Stimulated activated CD8-positive, alpha-beta memory T cell treated with anti-CD3 and anti-CD28 coated beads, Interleukin-4, amount 100 ng/mL, for 48 hours (primary cell): ENCODE data around the gene NPLOC4.

Experiments
- DNase-seq: peaks from one replicate; pipeline ENCODE4 v3.0.0-alpha.2; 2020

The NPLOC4 gene

GRCh38 chr17:81636505-81637288 is at the start of gene NPLOC4, which contains the start of gene TSPAN10:
TSS of gene NPLOC4 (minus strand) at chr17:81637112. CDS start at chr17:81636930, 182 bp downstream.
TSS of gene TSPAN10 (plus strand) at chr17:81637196. CDS start at chr17:81642413, 5,217 bp downstream.
- peak; percentile 92 for DNase-seq

GRCh38 chr17:81686614-81687013 is 49.7 kb upstream of the NPLOC4 start:
- no peak for DNase-seq

GRCh38 chr17:81685108-81685507 is 48.2 kb upstream of the NPLOC4 start:
- DNase-seq = peak; percentile 76

GRCh38 chr17:81684442-81684911 is 47.6 kb upstream of the NPLOC4 start:
- DNase-seq = no peak

- DNase-seq = peak; percentile 98
Measured at GRCh38 chr17:81683584-81684441, 46.9 kb upstream of the NPLOC4 start, which contains the start of the genes ARL16 and HGS. TSS of gene ARL16 (minus strand) at chr17:81683797. CDS start at chr17:81683753, 44 bp downstream. TSS of gene HGS (plus strand) at chr17:81684011. CDS start at chr17:81684067, 56 bp downstream.

GRCh38 chr17:81683208-81683583 is 46.3 kb upstream of the NPLOC4 start:
- DNase-seq = no peak

- DNase-seq = no peak
Measured at GRCh38 chr17:81682565-81683207, 45.8 kb upstream of the NPLOC4 start.

- DNase-seq = no peak
Measured at GRCh38 chr17:81681672-81682071, 44.8 kb upstream of the NPLOC4 start.

- no peak for DNase-seq
Measured at GRCh38 chr17:81680150-81680549, 43.2 kb upstream of the NPLOC4 start.

GRCh38 chr17:81676906-81677305 is 40.0 kb upstream of the NPLOC4 start:
- no peak for DNase-seq

GRCh38 chr17:81675515-81676221 is 38.8 kb upstream of the NPLOC4 start:
- peak; percentile 45 for DNase-seq

- no peak for DNase-seq
Measured at GRCh38 chr17:81673561-81674258, 36.8 kb upstream of the NPLOC4 start.

- no peak for DNase-seq
Measured at GRCh38 chr17:81672954-81673353, 36.0 kb upstream of the NPLOC4 start.

GRCh38 chr17:81672504-81672903 is 35.6 kb upstream of the NPLOC4 start:
- no peak for DNase-seq

- peak; percentile 35 for DNase-seq
Measured at GRCh38 chr17:81667754-81668153, 30.8 kb upstream of the NPLOC4 start.

- DNase-seq = peak; percentile 95
Measured at GRCh38 chr17:81666342-81667191, 29.7 kb upstream of the NPLOC4 start, which contains the start of the genes CCDC137 and OXLD1. TSS of gene CCDC137 (plus strand) at chr17:81666737. CDS start at chr17:81666767, 30 bp downstream. TSS of gene OXLD1 (minus strand) at chr17:81666605. CDS start at chr17:81666577, 28 bp downstream.

GRCh38 chr17:81666092-81666341 is 29.1 kb upstream of the NPLOC4 start:
- DNase-seq = no peak

- peak; percentile 76 for DNase-seq
Measured at GRCh38 chr17:81665205-81666091, 28.5 kb upstream of the NPLOC4 start.

- DNase-seq = peak; percentile 39
Measured at GRCh38 chr17:81664051-81664470, 27.1 kb upstream of the NPLOC4 start.

GRCh38 chr17:81662002-81662401 is 25.1 kb upstream of the NPLOC4 start:
- DNase-seq = no peak
